Endothelial cell of umbilical vein (primary cell): Measurements from ENCODE around the gene COL21A1. TPM values are rescaled to one million over a fixed set of nuclear protein-coding genes. Genes with fewer than 3 reads are reported as not detected.

ENCODE experiments used
- BruUV-seq: library from RNA; stranded (reverse); fragments of 400-500 nt; replicated peaks from 2 replicates; lab custom pipeline; 2021; lab: Mats Ljungman, UMichigan
- CTCF ChIA-PET: fragments of 300-600, 350-600 bp; sonication (Branson Sonifier 250); formaldehyde crosslinking; loops from one replicate; lab custom pipeline; 2021; ENCODE audit warnings: antibody characterized with exemption, inconsistent platforms; lab: Charles Lee
- POLR2A ChIA-PET: fragments of 300-600, 350-600 bp; sonication (Branson Sonifier 250); formaldehyde crosslinking; loops from one replicate; lab custom pipeline; 2021; ENCODE audit warnings: antibody characterized with exemption, inconsistent platforms; lab: Charles Lee
- DNase-seq: peaks from one replicate; pipeline ENCODE4 v3.0.0-alpha.2; 2011; ENCODE audit warnings: low read depth, low spot score
- FAIRE-seq: peaks from 2 replicates; lab custom pipeline; 2011; peaks lifted over from hg19 to GRCh38; lab: Jason Lieb, UNC
- H2AFZ ChIP-seq: 2 replicates; pipeline ENCODE4 v1.6.0; 2012; ENCODE audit warnings: low read depth, low read length, control low read depth, inconsistent platforms
- H3K27ac ChIP-seq: 2 replicates; pipeline ENCODE4 v1.5.1; 2011; ENCODE audit warnings: low read depth, mild to moderate bottlenecking, control low read depth, low read length, moderate library complexity; ENCODE audit not compliant: insufficient read depth
- H3K27me3 ChIP-seq, 2 experiments: 2 replicates each; pipeline versions ENCODE4 v1.6.0 to v1.6.1; 2011; ENCODE audit warnings: low read length in 2 of 2, mixed read lengths in 1 of 2; ENCODE audit not compliant: control insufficient read depth in 2 of 2, insufficient read depth in 2 of 2
- H3K36me3 ChIP-seq, 2 experiments: 2 replicates in 1 of 2; 3 replicates in 1 of 2; pipeline ENCODE4 v1.5.1; 2011; ENCODE audit warnings: low read length in 2 of 2, mild to moderate bottlenecking in 1 of 2, moderate library complexity in 1 of 2; ENCODE audit not compliant: control insufficient read depth in 2 of 2, insufficient read depth in 2 of 2; ENCODE audit errors: extremely low read depth in 1 of 2
- H3K4me1 ChIP-seq: 3 replicates; pipeline ENCODE4 v1.5.1; 2011; ENCODE audit warnings: mild to moderate bottlenecking, low read length; ENCODE audit not compliant: control insufficient read depth, insufficient read depth; ENCODE audit errors: extremely low read depth
- H3K4me2 ChIP-seq: 2 replicates; pipeline ENCODE4 v1.6.1; 2011; ENCODE audit warnings: low read length, control low read depth, mixed read lengths; ENCODE audit not compliant: insufficient read depth
- H3K4me3 ChIP-seq, 3 experiments: fragments of 200-600 bp in 1 of 3; sonication (generic), shearing (Covaris generic) in 1 of 3; replicated peaks in 1 of 3; 2 replicates each; pipeline ENCODE4 v1.5.1; 2011 to 2016; ENCODE audit warnings: control low read depth in 3 of 3, low read length in 3 of 3, mild to moderate bottlenecking in 2 of 3, inconsistent platforms in 1 of 3, low read depth in 1 of 3, moderate library complexity in 1 of 3; ENCODE audit not compliant: insufficient read depth in 1 of 3
- H3K79me2 ChIP-seq: 2 replicates; pipeline ENCODE4 v1.6.0; 2012; ENCODE audit warnings: low read length, inconsistent platforms; ENCODE audit not compliant: control insufficient read depth, insufficient read depth
- H3K9ac ChIP-seq: replicated peaks from 2 replicates; pipeline ENCODE3; 2011; ENCODE audit warnings: low read length, control low read depth; ENCODE audit not compliant: insufficient read depth; ENCODE audit errors: extremely low read depth
- H3K9me1 ChIP-seq: replicated peaks from 3 replicates; pipeline ENCODE4 v1.6.0; 2011; ENCODE audit warnings: mild to moderate bottlenecking, low read length; ENCODE audit not compliant: control insufficient read depth, insufficient read depth; ENCODE audit errors: extremely low read depth
- H3K9me3 ChIP-seq: replicated peaks from 2 replicates; pipeline ENCODE4 v1.5.1; 2012; ENCODE audit warnings: low read length, inconsistent platforms; ENCODE audit not compliant: control insufficient read depth, insufficient read depth
- H4K20me1 ChIP-seq: replicated peaks from 2 replicates; pipeline ENCODE3; 2011; ENCODE audit warnings: mild to moderate bottlenecking, low read length; ENCODE audit not compliant: control insufficient read depth, insufficient read depth; ENCODE audit errors: extremely low read depth
- CTCF ChIP-seq, 2 donors: IDR thresholded peaks; 1 replicate in 1 of 2; 2 replicates in 1 of 2; pipeline ENCODE4 v1.5.1; 2011; ENCODE audit warnings: low read length in 2 of 2, mild to moderate bottlenecking in 2 of 2, moderate library complexity in 2 of 2, control low read depth in 1 of 2, inconsistent platforms in 1 of 2, low read depth in 1 of 2; ENCODE audit not compliant: insufficient read depth in 1 of 2; ENCODE audit errors: extremely low read depth in 1 of 2
- EZH2 ChIP-seq: IDR thresholded peaks from 2 replicates; pipeline ENCODE4 v1.6.1; 2012; ENCODE audit warnings: borderline replicate concordance, low read depth, mild to moderate bottlenecking, moderate library complexity, low read length, inconsistent platforms; ENCODE audit not compliant: severe bottlenecking
- FOS ChIP-seq: IDR thresholded peaks from 2 replicates; pipeline ENCODE4 v1.6.1; 2011; ENCODE audit warnings: mild to moderate bottlenecking, low read length, moderate library complexity, borderline replicate concordance; ENCODE audit not compliant: insufficient read depth
- GATA2 ChIP-seq: IDR thresholded peaks from 2 replicates; pipeline ENCODE4 v1.7.0; 2011; ENCODE audit warnings: low read depth, mild to moderate bottlenecking, moderate library complexity, mixed read lengths, low read length; ENCODE audit not compliant: insufficient read length, insufficient read depth
- JUN ChIP-seq: IDR thresholded peaks from 2 replicates; pipeline ENCODE4 v1.6.1; 2011; ENCODE audit warnings: borderline replicate concordance, low read depth; ENCODE audit not compliant: insufficient read length, insufficient read depth
- MAX ChIP-seq: IDR thresholded peaks from 2 replicates; pipeline ENCODE4 v1.6.1; 2011; ENCODE audit not compliant: insufficient read depth, insufficient read length
- MYC ChIP-seq: IDR thresholded peaks from one replicate; pipeline ENCODE4 v1.6.1; 2011; ENCODE audit warnings: mild to moderate bottlenecking, low read depth, low read length
- POLR2A ChIP-seq: IDR thresholded peaks from 2 replicates; pipeline ENCODE4 v1.6.1; 2012; ENCODE audit warnings: low read depth, mild to moderate bottlenecking, control low read depth, low read length
- POLR2AphosphoS5 ChIP-seq: IDR thresholded peaks from 2 replicates; pipeline ENCODE4 v1.6.1; 2012; ENCODE audit warnings: low read depth, mild to moderate bottlenecking, control low read depth, low read length, moderate library complexity; ENCODE audit not compliant: insufficient read depth
- dilution Hi-C: fragments of 300-500 bp; cut with MboI; formaldehyde crosslinking; loops from one replicate; pipeline ENCODE4 v1.15.0; 2019; ENCODE audit warnings: low sequenced_read_pairs; ENCODE audit not compliant: extremely low pct_ligation_motif_present
- intact Hi-C: fragments of 100-400 bp; cut with micrococcal nuclease; formaldehyde crosslinking; loops from one replicate; pipeline ENCODE4 v1.10.0; 2022
- polyA plus RNA-seq, 4 experiments: library from polyadenylated mRNA; depleted of rRNA in 3 of 4; stranded (reverse) in 3 of 4; unstranded in 1 of 4; fragments of >200 nt; gene quantifications; 2 replicates each; pipeline versions ENCODE4 v1.2.1 to v1.2.3, GENCODE V29; 2011 to 2012; ENCODE audit warnings: missing spikeins in 1 of 4
- total RNA-seq: library from RNA; stranded (reverse); gene quantifications from 2 replicates; pipeline ENCODE4 v1.2.3, GENCODE V29; 2021

Gene COL21A1
- total and polyA plus RNA-seq, 2 donors (not counting 3 experiments of a cell fraction or from before 2014, with no cell fraction given) = 0.22 to 1.4 TPM

GRCh38 chr6:56156643-56157042 lies 90.7 kb downstream of the COL21A1 start:
- no peaks in the 10 kb centered on the region for H3K79me2 ChIP-seq
- no peaks in the 10 kb centered on the region for H3K27me3 ChIP-seq
- H3K27ac ChIP-seq = no peak overlapping the region
- no peak overlapping the region for H3K4me2 ChIP-seq
- intact Hi-C loops = no loop called here
- no peaks in the 10 kb centered on the region for H3K4me1 ChIP-seq
- dilution Hi-C loops = no loop called here
- no peak overlapping the region for H3K4me3 ChIP-seq
- no peaks in the 10 kb centered on the region for H3K36me3 ChIP-seq
- CTCF ChIA-PET = interaction anchor here (1.2 to 1.3 kb wide), 2 partner anchors 11 to 15 kb away, joined by 3 to 4 read pairs; no protein-coding TSS in a partner anchor
- no TSS peak for BruUV-seq
- no peaks in the 10 kb centered on the region for H3K9me1 ChIP-seq
- FAIRE-seq (no peak), DNase-seq (peak; percentile 12)
- no peaks in the 10 kb centered on the region for H3K9me3 ChIP-seq
- H3K9ac ChIP-seq = no peak overlapping the region
- no peak overlapping the region for H2AFZ ChIP-seq
- no peaks in the 10 kb centered on the region for H4K20me1 ChIP-seq
- TF ChIP-seq GATA2 (no peak), POLR2AphosphoS5 (no peak), POLR2A (no peak), EZH2 (no peak), JUN (no peak), MYC (no peak), CTCF (IDR thresholded peaks at IDR 0.05; ENCODE audit: extremely low read depth in 1 of 2, insufficient read depth in 1 of 2, low read depth in 1 of 2, low read length in 2 of 2) (no peak), FOS (no peak), MAX (no peak)
- POLR2A ChIA-PET = no interaction called here
